GM19035 (cell line): ENCODE results near the gene LAMB4.
A peak's percentile ranks its signal among the peaks of the same experiment; 100 is the strongest.

ENCODE experiments used
- ATAC-seq: cut with Tn5 transposase; IDR thresholded peaks from one replicate; pipeline ENCODE4 v1.9.1; 2021; ENCODE audit not compliant: unreplicated experiment

LAMB4 gene

GRCh38 chr7:108083980-108084379 lies 46.2 kb downstream of the LAMB4 start:
- no peak for ATAC-seq

- no peak for ATAC-seq
Measured at GRCh38 chr7:108079648-108080591, 50.2 kb downstream of the LAMB4 start.

DNA sequence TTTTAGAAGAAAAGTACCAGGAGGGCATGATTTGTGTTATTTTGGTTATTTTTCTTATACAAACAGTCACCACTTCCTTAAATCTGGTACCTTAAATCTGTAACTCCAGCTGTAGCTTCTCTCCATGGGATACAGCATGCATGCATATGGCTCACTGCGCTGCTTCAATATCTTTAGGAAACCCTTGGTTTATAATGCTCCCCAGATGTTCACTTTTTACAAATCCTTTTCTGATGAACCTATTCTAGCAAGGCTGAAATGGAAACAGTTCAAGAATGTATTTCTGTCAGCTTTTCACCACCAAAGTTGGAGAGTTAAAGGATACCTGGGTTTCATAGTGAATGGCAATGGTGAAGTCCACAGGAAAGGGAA lies 50.9 kb downstream of the LAMB4 start:
- ATAC-seq, result no peak

- ATAC-seq, result no peak
Measured at GRCh38 chr7:108078691-108079090, 51.5 kb downstream of the LAMB4 start.

DNA sequence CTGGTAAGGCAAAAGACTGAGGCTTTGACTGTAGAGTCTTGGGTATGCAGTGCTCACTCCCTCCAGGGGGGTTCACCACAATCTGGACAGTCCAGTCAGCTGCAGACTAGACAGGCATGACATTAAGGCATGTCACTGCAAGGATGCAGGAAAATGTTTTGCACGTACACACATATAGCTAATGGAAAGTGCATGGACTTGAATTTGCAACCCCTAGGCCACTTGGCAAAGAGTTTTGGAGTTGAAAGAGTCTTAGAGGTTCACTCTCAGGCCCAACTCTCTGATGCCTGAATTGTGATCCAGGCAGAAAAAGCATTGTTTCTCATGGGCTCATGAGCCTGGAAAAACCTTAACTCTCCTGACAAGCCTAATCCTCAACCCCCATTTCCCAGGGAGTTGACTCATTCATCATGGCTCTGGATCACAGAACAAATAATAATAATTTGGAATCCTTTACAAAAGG lies 51.9 kb downstream of the LAMB4 start:
- ATAC-seq, result no peak

GRCh38 chr7:108077709-108078108 lies 52.5 kb downstream of the LAMB4 start:
- no peak for ATAC-seq

GRCh38 chr7:108076156-108076555 lies 54.0 kb downstream of the LAMB4 start:
- no peak for ATAC-seq

GRCh38 chr7:108073305-108074070 lies 56.7 kb downstream of the LAMB4 start:
- ATAC-seq, result no peak

DNA sequence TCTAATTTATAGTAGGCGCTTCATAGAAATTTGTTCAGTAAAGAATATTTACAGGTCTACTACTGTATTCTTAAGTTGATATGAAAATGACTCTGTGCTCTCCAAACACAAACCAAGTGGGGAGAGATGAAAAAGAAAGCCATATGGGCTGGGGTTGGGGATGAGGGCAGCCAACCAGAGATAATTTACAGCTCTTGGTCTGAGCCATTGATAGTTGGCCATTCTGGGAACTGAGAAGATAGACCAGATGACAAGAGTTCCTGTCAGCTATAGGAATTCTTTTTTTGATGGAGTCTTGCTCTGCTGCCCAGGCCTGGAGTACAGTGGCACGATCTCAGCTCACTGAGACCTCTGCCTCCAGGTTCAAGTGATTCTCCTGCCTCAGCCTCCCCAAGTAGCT lies 57.4 kb downstream of the LAMB4 start:
- no peak for ATAC-seq

GRCh38 chr7:108072116-108072515 lies 58.0 kb downstream of the LAMB4 start:
- ATAC-seq, result no peak

DNA sequence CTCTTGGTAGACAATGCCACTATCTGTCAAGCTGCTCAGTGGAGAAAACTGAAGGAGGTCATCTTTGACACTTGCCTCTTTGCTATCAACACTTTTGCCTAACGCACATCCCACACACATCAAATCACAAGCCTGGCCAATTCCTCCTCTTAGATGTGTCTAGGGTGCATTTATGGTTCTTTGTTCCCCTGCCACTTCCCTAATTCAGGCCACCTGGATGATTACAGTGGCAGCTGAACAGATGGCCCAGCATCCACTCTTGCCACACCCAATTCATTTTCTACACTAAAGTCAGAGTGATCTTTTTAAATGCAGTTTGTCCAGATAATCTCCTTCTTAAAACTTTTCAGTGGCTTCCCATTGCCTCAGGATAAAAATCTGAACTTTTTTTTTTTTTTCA lies 58.6 kb downstream of the LAMB4 start:
- ATAC-seq, result no peak

DNA sequence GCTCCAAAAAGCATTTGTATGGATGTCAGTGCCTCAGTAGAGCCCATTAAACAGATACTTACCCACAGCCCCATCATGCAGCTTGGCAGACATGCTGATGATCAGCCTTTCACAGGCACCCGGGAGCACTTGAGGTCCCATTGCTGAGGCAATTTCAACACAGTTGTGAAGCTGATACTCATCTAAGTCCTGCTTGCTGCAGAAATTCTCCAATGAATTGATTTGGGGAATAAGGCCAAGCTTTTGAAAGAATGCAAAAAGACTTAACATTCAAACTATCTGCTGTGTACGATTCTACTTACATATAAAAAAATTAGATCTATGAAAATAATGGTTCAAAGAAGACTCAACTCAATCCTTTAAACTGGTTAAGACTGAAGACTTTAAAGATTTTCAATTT lies 60.5 kb downstream of the LAMB4 start:
- no peak for ATAC-seq

DNA sequence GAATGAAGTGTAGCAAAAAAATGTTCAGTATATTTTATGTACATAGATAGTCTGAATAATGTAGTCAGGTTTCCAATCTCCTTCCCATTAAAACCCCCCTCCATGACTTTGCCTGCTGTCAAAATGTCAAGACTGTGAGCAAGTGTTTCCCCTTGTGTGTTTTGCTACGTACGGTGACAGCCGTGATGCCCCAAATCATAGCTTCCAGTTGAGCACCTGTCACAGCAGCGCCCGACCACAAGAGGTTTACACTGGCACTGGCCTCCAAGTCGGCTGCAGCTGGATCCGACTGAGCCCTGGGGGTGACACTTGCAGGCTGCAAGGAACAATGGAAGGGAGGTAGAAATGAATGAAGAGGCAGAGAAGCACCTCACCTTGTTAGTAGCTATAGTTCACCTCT lies 62.3 kb downstream of the LAMB4 start:
- ATAC-seq, result no peak

- no peak for ATAC-seq
Measured at GRCh38 chr7:108066486-108066885, 63.7 kb downstream of the LAMB4 start.

GRCh38 chr7:108063520-108063933 lies 66.6 kb downstream of the LAMB4 start:
- ATAC-seq, result peak; percentile 70

- ATAC-seq, result no peak
Measured at GRCh38 chr7:108062250-108063014, 67.7 kb downstream of the LAMB4 start.

- ATAC-seq, result no peak
Measured at GRCh38 chr7:108059526-108059925, 70.6 kb downstream of the LAMB4 start.

- no peak for ATAC-seq
Measured at GRCh38 chr7:108057951-108058481, 72.1 kb downstream of the LAMB4 start.

GRCh38 chr7:108055611-108056021 lies 74.5 kb downstream of the LAMB4 start:
- no peak for ATAC-seq

DNA sequence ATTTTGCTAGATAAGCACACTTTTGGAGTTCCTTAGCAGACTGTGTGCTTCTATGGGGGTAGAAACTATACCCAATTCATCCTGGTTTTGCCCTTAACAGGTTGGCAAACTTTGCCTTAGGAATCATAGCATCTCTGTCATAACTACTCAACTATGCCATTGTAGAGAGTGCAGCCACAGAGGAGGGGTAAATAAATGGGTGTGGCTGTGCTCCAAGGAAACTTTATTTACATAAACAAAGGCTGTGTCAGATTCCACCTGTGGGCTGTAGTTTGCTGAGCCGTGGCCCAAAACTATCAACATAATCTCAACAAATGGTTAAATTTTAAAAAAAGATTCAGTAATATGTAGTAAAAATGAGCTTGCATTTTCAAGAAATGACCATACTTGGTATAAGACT lies 75.6 kb downstream of the LAMB4 start:
- no peak for ATAC-seq

DNA sequence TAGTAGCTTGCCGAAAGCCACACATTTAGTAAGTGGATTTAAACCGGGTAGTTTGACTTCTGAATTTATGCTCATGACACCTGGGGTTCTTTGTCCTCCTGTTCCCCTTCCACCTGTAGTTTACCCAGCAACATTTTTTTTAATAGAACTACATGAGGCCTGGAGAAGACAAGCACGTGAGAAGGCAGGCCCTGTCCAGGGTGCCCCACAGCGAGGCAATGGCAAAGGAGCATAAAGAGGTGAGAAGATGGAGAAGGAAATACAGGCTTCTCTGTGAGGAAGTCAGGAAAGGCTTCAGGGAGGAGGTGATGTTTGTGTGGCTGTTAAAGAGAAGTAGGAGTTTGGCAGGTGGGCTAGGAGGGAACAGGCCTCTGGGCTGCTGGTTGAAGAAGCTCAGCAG lies 76.9 kb downstream of the LAMB4 start:
- no peak for ATAC-seq
